Lower leg skin (tissue), 3 donors: ENCODE data around the gene BTBD16.

Source experiments
- POLR2A ChIP-seq, 2 donors: fragments of 450-650 bp; IDR thresholded peaks; one replicate each; pipeline ENCODE4 v1.6.1; 2016 to 2017; ENCODE audit warnings: antibody characterized with exemption in 2 of 2, mild to moderate bottlenecking in 1 of 2, moderate library complexity in 1 of 2
- TF ChIP-seq, protein P1 (sequence below), 3 donors: fragments of 450-650 bp; IDR thresholded peaks; one replicate each; pipeline ENCODE4 v1.5.1; 2016; ENCODE audit warnings: antibody characterized with exemption in 3 of 3, mild to moderate bottlenecking in 3 of 3, moderate library complexity in 2 of 3

DNA sequence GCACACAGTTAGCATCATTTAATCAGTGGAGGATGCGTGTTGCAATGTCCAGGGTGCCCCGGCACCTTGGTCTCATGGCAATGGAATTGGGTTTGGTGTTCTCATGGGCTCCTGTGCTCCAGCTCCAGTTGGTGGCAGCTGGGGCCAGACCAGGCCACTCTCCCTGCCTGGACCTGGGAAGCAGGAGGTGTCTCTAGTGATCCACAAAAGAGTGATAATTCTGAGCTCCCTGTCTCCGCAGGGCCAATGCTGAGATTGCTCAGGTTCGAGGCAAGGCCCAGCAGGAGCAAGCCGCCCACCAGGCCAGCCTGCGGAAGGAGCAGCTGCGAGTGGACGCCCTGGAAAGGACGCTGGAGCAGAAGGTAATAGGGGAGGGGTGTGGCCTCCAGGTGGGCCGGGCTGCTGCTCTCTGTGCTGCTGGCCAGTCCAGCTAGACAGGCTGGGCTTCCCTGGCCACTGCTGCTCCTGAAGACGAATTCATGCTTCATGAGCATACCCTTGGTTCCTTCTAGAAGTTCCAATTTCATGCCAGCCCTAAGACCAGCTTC, 21.7 kb upstream of the BTBD16 start:
- no peak for TF ChIP-seq POLR2A (IDR thresholded peaks at IDR 0.05)
- TF ChIP-seq, protein P1, sequence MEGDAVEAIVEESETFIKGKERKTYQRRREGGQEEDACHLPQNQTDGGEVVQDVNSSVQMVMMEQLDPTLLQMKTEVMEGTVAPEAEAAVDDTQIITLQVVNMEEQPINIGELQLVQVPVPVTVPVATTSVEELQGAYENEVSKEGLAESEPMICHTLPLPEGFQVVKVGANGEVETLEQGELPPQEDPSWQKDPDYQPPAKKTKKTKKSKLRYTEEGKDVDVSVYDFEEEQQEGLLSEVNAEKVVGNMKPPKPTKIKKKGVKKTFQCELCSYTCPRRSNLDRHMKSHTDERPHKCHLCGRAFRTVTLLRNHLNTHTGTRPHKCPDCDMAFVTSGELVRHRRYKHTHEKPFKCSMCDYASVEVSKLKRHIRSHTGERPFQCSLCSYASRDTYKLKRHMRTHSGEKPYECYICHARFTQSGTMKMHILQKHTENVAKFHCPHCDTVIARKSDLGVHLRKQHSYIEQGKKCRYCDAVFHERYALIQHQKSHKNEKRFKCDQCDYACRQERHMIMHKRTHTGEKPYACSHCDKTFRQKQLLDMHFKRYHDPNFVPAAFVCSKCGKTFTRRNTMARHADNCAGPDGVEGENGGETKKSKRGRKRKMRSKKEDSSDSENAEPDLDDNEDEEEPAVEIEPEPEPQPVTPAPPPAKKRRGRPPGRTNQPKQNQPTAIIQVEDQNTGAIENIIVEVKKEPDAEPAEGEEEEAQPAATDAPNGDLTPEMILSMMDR (IDR thresholded peaks at IDR 0.05), result no peak
